OCI-LY3 (cell line): ENCODE results near the gene ATF7IP2.

Source experiments
- H2AFZ ChIP-seq: fragments of 200-600, 300-600 bp; shearing (Covaris generic); 2 replicates; pipeline ENCODE4 v1.6.0; 2014; ENCODE audit warnings: antibody characterized with exemption, low read depth, low read length
- H3K27ac ChIP-seq: fragments of 200-600, 300-600 bp; sonication (generic); 2 replicates; pipeline ENCODE4 v1.5.1; 2014; ENCODE audit warnings: mild to moderate bottlenecking, low read length, moderate library complexity, mixed read lengths
- H3K27me3 ChIP-seq: fragments of 200-600, 300-600 bp; sonication (generic); 2 replicates; pipeline ENCODE4 v1.6.1; 2014; ENCODE audit warnings: low read depth, low read length, mixed read lengths
- H3K36me3 ChIP-seq: fragments of 200-600, 300-600 bp; sonication (generic); replicated peaks from 2 replicates; pipeline ENCODE3; 2014; ENCODE audit warnings: low read depth, low read length, mixed read lengths
- H3K4me1 ChIP-seq: fragments of 300-600, 200-600 bp; sonication (generic); 2 replicates; pipeline ENCODE4 v1.6.1; 2014; ENCODE audit warnings: low read length, mixed read lengths
- H3K4me2 ChIP-seq: fragments of 200-600, 300-600 bp; sonication (generic); 2 replicates; pipeline ENCODE4 v1.6.1; 2014; ENCODE audit warnings: low read length, mixed read lengths
- H3K4me3 ChIP-seq: fragments of 300-600, 200-600 bp; sonication (generic); 2 replicates; pipeline ENCODE4 v1.5.1; 2014; ENCODE audit warnings: antibody characterized with exemption, mild to moderate bottlenecking, low read length, moderate library complexity
- H3K79me2 ChIP-seq: fragments of 300-600, 200-600 bp; shearing (Covaris generic); 2 replicates; pipeline ENCODE4 v1.6.1; 2014; ENCODE audit warnings: mild to moderate bottlenecking, low read length, mixed read lengths
- H3K9ac ChIP-seq: fragments of 300-600, 200-600 bp; shearing (Covaris generic); 2 replicates; pipeline ENCODE4 v1.6.0; 2014; ENCODE audit warnings: mild to moderate bottlenecking, low read length, moderate library complexity
- H3K9me3 ChIP-seq: fragments of 200-600, 300-600 bp; shearing (Covaris generic); 2 replicates; pipeline ENCODE4 v1.6.1; 2014; ENCODE audit warnings: low read length, mixed read lengths; ENCODE audit not compliant: insufficient read depth
- H4K20me1 ChIP-seq: fragments of 200-600, 300-600 bp; sonication (generic); 2 replicates; pipeline ENCODE4 v1.6.1; 2016; ENCODE audit warnings: low read length, mixed read lengths; ENCODE audit not compliant: insufficient read depth
- EZH2phosphoT487 ChIP-seq: fragments of 200-600 bp; shearing (Covaris generic); IDR thresholded peaks from 2 replicates; pipeline ENCODE4 v1.6.1; 2018; ENCODE audit warnings: antibody characterized with exemption, mixed run types, low read depth
- TF ChIP-seq, protein P1 (sequence below): fragments of 200-600, 300-600 bp; sonication (generic); IDR thresholded peaks from 2 replicates; pipeline ENCODE4 v1.5.1; 2014; ENCODE audit warnings: antibody characterized with exemption, low read length, low read depth

The ATF7IP2 gene

DNA sequence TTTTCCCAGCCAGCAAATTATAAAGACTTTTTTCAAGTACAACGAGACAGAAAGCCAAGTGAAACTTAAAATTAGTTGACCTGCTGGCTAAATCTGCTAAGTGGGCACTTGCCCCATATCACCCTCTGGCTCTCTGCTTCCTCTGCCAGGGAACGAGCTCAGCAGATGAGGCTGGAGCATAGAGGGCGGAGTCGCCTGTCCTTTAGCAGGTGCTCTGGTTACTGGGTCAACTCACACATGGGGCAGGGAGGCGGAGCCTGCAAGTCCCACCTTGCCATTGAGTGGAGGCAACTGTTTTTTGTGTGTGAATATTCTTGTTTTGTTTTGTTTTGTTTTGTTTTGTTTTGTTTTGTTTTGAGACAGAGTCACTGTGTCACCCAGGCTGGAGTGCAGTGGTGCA is 132.0 kb downstream of the ATF7IP2 start:
- Histone ChIP-seq H3K36me3 (no peaks in the 10 kb centered on the region), H3K4me1 (peaks cover 27% of the 10 kb centered on the region), H3K27ac (no peak overlapping the region), H2AFZ (no peak overlapping the region), H3K4me2 (no peak overlapping the region), H4K20me1 (no peaks in the 10 kb centered on the region), H3K79me2 (no peaks in the 10 kb centered on the region), H3K27me3 (0 out of 2 replicates have a peak, but pooled peaks cover 7% of the 10 kb centered on the region), H3K9me3 (no peaks in the 10 kb centered on the region), H3K9ac (no peak overlapping the region), H3K4me3 (no peak overlapping the region)
- TF ChIP-seq EZH2phosphoT487: no peak
- TF ChIP-seq, protein P1, sequence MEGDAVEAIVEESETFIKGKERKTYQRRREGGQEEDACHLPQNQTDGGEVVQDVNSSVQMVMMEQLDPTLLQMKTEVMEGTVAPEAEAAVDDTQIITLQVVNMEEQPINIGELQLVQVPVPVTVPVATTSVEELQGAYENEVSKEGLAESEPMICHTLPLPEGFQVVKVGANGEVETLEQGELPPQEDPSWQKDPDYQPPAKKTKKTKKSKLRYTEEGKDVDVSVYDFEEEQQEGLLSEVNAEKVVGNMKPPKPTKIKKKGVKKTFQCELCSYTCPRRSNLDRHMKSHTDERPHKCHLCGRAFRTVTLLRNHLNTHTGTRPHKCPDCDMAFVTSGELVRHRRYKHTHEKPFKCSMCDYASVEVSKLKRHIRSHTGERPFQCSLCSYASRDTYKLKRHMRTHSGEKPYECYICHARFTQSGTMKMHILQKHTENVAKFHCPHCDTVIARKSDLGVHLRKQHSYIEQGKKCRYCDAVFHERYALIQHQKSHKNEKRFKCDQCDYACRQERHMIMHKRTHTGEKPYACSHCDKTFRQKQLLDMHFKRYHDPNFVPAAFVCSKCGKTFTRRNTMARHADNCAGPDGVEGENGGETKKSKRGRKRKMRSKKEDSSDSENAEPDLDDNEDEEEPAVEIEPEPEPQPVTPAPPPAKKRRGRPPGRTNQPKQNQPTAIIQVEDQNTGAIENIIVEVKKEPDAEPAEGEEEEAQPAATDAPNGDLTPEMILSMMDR: no peak

DNA sequence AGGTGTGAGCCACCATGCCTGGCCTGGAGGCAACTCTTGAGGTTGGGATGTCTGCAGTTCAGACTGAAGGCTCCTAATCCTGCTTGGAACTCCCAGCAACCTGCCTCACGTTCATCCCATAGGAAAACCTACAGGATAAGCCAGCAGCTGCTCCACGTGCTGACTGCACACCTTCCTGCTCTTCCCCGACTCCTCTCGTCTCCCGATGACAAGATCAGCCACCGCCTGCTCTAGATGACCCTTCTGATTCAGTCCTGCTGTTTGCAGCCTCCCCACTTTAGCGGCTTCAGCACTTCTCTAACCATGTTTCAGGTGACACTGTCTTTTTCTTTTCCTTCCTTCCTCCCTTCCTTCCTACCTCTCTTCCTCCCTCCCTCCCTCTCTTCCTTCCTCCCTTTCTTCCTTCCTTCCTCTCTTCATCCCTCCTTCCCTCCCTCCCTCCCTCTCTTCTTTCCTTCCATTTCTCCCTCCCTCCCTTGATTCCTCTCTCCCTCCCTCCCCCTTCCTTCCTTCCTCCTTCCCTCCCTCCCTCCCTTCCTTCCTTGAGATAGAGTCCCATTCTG is 132.7 kb downstream of the ATF7IP2 start:
- Histone ChIP-seq H3K9me3 (no peaks in the 10 kb centered on the region), H2AFZ (no peak overlapping the region), H3K27ac (no peak overlapping the region), H3K4me1 (peaks cover 27% of the 10 kb centered on the region), H3K36me3 (no peaks in the 10 kb centered on the region), H3K9ac (no peak overlapping the region), H4K20me1 (no peaks in the 10 kb centered on the region), H3K27me3 (0 out of 2 replicates have a peak, but pooled peaks cover 7% of the 10 kb centered on the region), H3K79me2 (no peaks in the 10 kb centered on the region), H3K4me2 (no peak overlapping the region), H3K4me3 (no peak overlapping the region)
- TF ChIP-seq, protein P1: no peak
- TF ChIP-seq EZH2phosphoT487: no peak

DNA sequence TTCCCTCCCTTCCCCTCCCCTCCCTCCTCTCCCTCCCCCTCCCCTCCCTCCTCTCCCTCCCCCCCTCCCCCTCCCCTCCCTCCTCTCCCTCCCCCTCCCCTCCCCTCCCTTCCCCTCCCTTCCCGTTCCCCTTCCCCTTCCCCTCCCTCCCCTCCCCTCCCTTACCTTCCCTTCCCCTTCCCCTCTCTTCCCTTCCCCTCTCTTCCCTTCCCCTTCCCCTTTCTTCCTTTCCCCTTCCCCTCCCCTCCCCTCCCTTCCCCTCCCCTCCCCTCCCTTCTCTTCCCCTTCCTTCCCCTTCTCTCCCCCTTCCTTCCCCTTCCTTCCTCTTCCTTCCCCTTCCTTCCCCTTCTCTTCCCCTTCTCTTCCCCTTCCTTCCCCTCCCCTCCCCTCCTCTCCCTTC is 133.4 kb downstream of the ATF7IP2 start:
- no peak overlapping the region for H3K27ac ChIP-seq
- H2AFZ ChIP-seq: no peak overlapping the region

DNA sequence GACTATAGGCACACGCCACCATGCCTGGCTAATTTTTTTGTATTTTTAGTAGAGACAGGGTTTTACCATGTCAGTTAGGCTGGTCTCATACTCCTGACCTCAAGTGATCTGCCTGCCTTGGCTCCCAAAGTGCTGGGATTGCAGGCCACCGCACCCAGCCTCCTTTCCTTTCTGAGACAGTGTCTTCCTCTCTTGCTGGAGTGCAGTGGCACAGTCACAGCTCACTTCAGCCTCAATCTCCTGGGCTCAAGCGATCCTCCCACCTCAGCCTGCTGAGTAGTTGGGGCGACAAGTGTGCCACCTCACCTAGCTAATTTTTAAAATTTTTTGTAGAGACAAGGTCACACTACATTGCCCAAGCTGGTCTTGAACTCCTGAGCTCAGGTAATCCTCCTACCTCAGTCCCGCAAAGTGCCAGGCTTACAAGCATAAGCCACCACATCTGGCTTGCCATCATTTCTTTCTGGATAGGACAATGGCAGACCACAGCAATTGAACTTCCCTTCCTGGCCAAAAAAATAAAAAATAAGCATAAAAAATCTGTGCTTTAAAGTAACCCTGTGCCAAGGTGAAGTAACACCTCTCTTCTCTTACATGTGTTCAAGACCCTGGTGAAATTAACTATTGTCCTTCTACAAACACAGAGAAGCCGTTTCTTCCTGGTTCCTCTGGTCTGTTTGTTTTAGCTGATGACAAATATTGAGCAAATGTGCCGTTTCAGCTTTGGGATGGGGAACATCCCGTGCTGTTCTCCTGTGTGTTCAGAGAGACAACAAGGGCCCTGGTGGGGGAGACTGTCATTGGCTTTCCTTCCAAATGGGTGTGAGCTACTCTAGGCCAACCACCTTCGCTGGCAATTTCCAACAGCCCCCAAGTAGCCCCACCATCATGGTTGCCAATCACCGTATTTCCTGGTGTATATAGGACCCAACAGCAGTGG is 134.3 kb downstream of the ATF7IP2 start:
- H4K20me1 ChIP-seq: no peaks in the 10 kb centered on the region
- TF ChIP-seq, protein P1: no peak
- no peak for TF ChIP-seq EZH2phosphoT487
- no peak overlapping the region for H3K9ac ChIP-seq
- no peak overlapping the region; the same call in 1 of the 2 replicates for H2AFZ ChIP-seq
- no peak overlapping the region for H3K27ac ChIP-seq
- no peak overlapping the region for H3K4me3 ChIP-seq
- H3K4me1 ChIP-seq: peaks cover 16% of the 10 kb centered on the region
- H3K27me3 ChIP-seq: no peaks in the 10 kb centered on the region
- no peaks in the 10 kb centered on the region for H3K79me2 ChIP-seq
- H3K4me2 ChIP-seq: no peak overlapping the region
- no peaks in the 10 kb centered on the region for H3K9me3 ChIP-seq
- H3K36me3 ChIP-seq: no peaks in the 10 kb centered on the region

More for the DNA sequence above, 133.4 kb downstream of the ATF7IP2 start:
- no peaks in the 10 kb centered on the region for H3K36me3 ChIP-seq
- peaks cover 24% of the 10 kb centered on the region for H3K4me1 ChIP-seq
- H3K27me3 ChIP-seq: 0 out of 2 replicates have a peak, but pooled peaks cover under 1% of the 10 kb centered on the region
- no peaks in the 10 kb centered on the region for H3K79me2 ChIP-seq
- TF ChIP-seq EZH2phosphoT487: no peak
- TF ChIP-seq, protein P1: no peak
- H3K4me2 ChIP-seq: no peak overlapping the region
- H3K9me3 ChIP-seq: no peaks in the 10 kb centered on the region
- no peak overlapping the region for H3K9ac ChIP-seq
- no peaks in the 10 kb centered on the region for H4K20me1 ChIP-seq
- H3K4me3 ChIP-seq: no peak overlapping the region
